Gastroesophageal sphincter (tissue), 3 donors: ENCODE data around the gene TMEM252.

Source experiments
- POLR2A ChIP-seq, 2 donors: fragments of 450-650 bp; IDR thresholded peaks; one replicate each; pipeline ENCODE4 v1.6.1; 2017; ENCODE audit warnings: antibody characterized with exemption in 2 of 2, mild to moderate bottlenecking in 2 of 2, moderate library complexity in 1 of 2
- TF ChIP-seq, protein P1 (sequence below), 4 experiments: fragments of 200-600 bp in 2 of 4; fragments of 450-650 bp in 2 of 4; sonication (generic) in 1 of 4; IDR thresholded peaks; one replicate each; pipeline ENCODE4 v1.5.1; 2017 to 2019; ENCODE audit warnings: antibody characterized with exemption in 4 of 4, mild to moderate bottlenecking in 2 of 4, moderate library complexity in 2 of 4

GRCh38 chr9:68536876-68537615, 3.6 kb downstream of the TMEM252 start:
- TF ChIP-seq, protein P1, sequence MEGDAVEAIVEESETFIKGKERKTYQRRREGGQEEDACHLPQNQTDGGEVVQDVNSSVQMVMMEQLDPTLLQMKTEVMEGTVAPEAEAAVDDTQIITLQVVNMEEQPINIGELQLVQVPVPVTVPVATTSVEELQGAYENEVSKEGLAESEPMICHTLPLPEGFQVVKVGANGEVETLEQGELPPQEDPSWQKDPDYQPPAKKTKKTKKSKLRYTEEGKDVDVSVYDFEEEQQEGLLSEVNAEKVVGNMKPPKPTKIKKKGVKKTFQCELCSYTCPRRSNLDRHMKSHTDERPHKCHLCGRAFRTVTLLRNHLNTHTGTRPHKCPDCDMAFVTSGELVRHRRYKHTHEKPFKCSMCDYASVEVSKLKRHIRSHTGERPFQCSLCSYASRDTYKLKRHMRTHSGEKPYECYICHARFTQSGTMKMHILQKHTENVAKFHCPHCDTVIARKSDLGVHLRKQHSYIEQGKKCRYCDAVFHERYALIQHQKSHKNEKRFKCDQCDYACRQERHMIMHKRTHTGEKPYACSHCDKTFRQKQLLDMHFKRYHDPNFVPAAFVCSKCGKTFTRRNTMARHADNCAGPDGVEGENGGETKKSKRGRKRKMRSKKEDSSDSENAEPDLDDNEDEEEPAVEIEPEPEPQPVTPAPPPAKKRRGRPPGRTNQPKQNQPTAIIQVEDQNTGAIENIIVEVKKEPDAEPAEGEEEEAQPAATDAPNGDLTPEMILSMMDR (IDR thresholded peaks at IDR 0.05) = no peak
- no peak for TF ChIP-seq POLR2A (IDR thresholded peaks at IDR 0.05)
